Ovary (tissue), 3 donors: ENCODE data around the gene IQSEC1.

Experiments
- POLR2A ChIP-seq: fragments of 450-650 bp; IDR thresholded peaks from one replicate; pipeline ENCODE4 v1.6.1; 2017; ENCODE audit warnings: antibody characterized with exemption, mild to moderate bottlenecking, moderate library complexity
- TF ChIP-seq, protein P1 (sequence below), 3 donors: fragments of 450-650 bp in 2 of 3; fragments of 200-600 bp in 1 of 3; IDR thresholded peaks; one replicate each; pipeline versions ENCODE4 v1.5.1 to v1.8.0; 2016 to 2022; ENCODE audit warnings: antibody characterized with exemption in 3 of 3, mild to moderate bottlenecking in 1 of 3
- donor health status: DM: no; HTN: no; CAD: no.

DNA sequence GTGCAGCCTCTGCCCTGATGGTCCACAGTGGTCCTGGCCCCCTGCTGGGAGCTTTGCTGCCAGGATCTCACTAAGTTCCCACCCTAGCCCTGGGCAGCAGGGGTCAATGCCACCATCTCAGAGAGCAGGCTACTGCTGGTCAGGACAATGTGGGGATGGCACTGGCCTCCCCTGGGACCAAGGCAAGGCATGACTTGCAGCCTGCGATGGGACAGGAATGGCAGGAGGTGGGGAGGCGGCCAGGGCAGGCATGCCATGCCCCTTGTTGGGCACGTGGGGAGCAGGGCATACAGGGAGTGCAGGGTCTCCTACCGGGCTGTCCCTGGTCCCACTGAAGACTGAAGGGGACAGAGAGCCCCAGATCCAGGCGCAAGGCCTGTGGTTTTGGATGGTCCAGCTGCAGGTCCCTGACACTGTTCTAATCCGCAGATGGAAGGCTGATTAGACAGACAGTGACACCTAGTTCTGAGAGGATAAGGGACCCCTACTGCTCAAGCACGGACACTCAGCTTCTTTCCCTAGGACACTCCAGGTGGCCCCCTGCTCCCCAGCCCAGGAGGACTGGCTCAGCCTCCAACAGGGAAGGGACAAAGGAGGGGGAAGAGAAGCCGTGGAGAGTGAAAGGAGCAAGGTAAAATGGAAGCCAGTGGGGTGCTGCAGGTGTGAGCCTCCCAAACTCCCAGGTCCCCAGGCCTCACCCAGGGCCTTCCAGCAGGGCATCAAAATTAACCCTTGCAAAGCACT, 162.7 kb downstream of the IQSEC1 start:
- TF ChIP-seq, protein P1, sequence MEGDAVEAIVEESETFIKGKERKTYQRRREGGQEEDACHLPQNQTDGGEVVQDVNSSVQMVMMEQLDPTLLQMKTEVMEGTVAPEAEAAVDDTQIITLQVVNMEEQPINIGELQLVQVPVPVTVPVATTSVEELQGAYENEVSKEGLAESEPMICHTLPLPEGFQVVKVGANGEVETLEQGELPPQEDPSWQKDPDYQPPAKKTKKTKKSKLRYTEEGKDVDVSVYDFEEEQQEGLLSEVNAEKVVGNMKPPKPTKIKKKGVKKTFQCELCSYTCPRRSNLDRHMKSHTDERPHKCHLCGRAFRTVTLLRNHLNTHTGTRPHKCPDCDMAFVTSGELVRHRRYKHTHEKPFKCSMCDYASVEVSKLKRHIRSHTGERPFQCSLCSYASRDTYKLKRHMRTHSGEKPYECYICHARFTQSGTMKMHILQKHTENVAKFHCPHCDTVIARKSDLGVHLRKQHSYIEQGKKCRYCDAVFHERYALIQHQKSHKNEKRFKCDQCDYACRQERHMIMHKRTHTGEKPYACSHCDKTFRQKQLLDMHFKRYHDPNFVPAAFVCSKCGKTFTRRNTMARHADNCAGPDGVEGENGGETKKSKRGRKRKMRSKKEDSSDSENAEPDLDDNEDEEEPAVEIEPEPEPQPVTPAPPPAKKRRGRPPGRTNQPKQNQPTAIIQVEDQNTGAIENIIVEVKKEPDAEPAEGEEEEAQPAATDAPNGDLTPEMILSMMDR (IDR thresholded peaks at IDR 0.05): no peak
- no peak for TF ChIP-seq POLR2A
